CD4-positive, alpha-beta memory T cell (primary cell): ENCODE data around the gene RAD51AP1. TPM values are rescaled to one million over a fixed set of nuclear protein-coding genes. Genes with fewer than 3 reads are reported as not detected.
A peak's percentile ranks its signal among the peaks of the same experiment; 100 is the strongest.

ENCODE experiments used
- CTCF ChIA-PET: fragments of 350-600 bp; sonication (Branson Sonifier 250); formaldehyde crosslinking; loops from one replicate; lab custom pipeline; 2021; ENCODE audit warnings: inconsistent platforms; ENCODE audit not compliant: partially characterized antibody; lab: Charles Lee
- POLR2A ChIA-PET: fragments of 350-600 bp; sonication (Branson Sonifier 250); formaldehyde crosslinking; loops from one replicate; lab custom pipeline; 2021; ENCODE audit not compliant: partially characterized antibody; lab: Charles Lee
- DNase-seq, 5 donors: peaks; one replicate each; pipeline versions ENCODE4 v3.0.0 to v3.0.0-alpha.2; 2020 to 2022; ENCODE audit warnings: mixed read lengths in 1 of 5
- H3K27ac ChIP-seq: one replicate; pipeline ENCODE4 v1.7.0; 2013; ENCODE audit warnings: low read depth, low read length
- H3K27me3 ChIP-seq: 2 replicates; pipeline ENCODE4 v1.7.0; 2013; ENCODE audit warnings: mild to moderate bottlenecking, low read length, moderate library complexity; ENCODE audit not compliant: insufficient read depth
- H3K36me3 ChIP-seq: 2 replicates; pipeline ENCODE4 v1.7.0; 2013; ENCODE audit warnings: mild to moderate bottlenecking, low read length, moderate library complexity; ENCODE audit not compliant: insufficient read depth
- H3K4me1 ChIP-seq: 2 replicates; pipeline ENCODE4 v1.7.0; 2013; ENCODE audit warnings: mild to moderate bottlenecking, low read length, moderate library complexity; ENCODE audit not compliant: insufficient read depth
- H3K4me3 ChIP-seq, 2 donors: one replicate each; pipeline ENCODE4 v1.7.0; 2013; ENCODE audit warnings: low read length in 2 of 2, mild to moderate bottlenecking in 1 of 2
- H3K9me3 ChIP-seq, 2 donors: one replicate each; pipeline ENCODE4 v1.7.0; 2013; ENCODE audit warnings: low read length in 2 of 2, control low read depth in 1 of 2; ENCODE audit not compliant: control insufficient read depth in 1 of 2
- H3K27ac Mint-ChIP-seq, 7 donors: one replicate each; pipeline ENCODE4 v1.8.0; 2020 to 2021; ENCODE audit warnings: mixed read lengths in 7 of 7, mild to moderate bottlenecking in 6 of 7, inconsistent platforms in 3 of 7, moderate library complexity in 3 of 7
- H3K27me3 Mint-ChIP-seq, 2 donors: one replicate each; pipeline ENCODE4 v1.8.0; 2020 to 2021; ENCODE audit warnings: mixed read lengths in 2 of 2
- H3K36me3 Mint-ChIP-seq, 2 donors: one replicate each; pipeline ENCODE4 v1.8.0; 2020 to 2021; ENCODE audit warnings: mixed read lengths in 2 of 2, inconsistent platforms in 1 of 2, mild to moderate bottlenecking in 1 of 2
- H3K4me1 Mint-ChIP-seq, 4 donors: one replicate each; pipeline ENCODE4 v1.8.0; 2020 to 2021; ENCODE audit warnings: mixed read lengths in 4 of 4, mild to moderate bottlenecking in 1 of 4
- H3K4me3 Mint-ChIP-seq, 8 donors: one replicate each; pipeline ENCODE4 v1.8.0; 2020 to 2021; ENCODE audit warnings: mixed read lengths in 8 of 8, mild to moderate bottlenecking in 7 of 8, moderate library complexity in 6 of 8, inconsistent platforms in 3 of 8
- H3K9me3 Mint-ChIP-seq, 8 donors: one replicate each; pipeline ENCODE4 v1.8.0; 2020 to 2021; ENCODE audit warnings: mixed read lengths in 8 of 8, mild to moderate bottlenecking in 5 of 8, inconsistent platforms in 3 of 8, moderate library complexity in 1 of 8
- intact Hi-C: fragments of 100-400 bp; cut with micrococcal nuclease; formaldehyde crosslinking; loops from one replicate; pipeline ENCODE4 v1.15.1; 2023
- polyA plus RNA-seq, 2 donors: library from polyadenylated mRNA; unstranded; fragments of 300-500 nt; fragmentation: Illumina TruSeq; gene quantifications; one replicate each; pipeline ENCODE4 v1.2.3, GENCODE V29; 2021
- total RNA-seq, 2 experiments: library from RNA; stranded (reverse); gene quantifications; one replicate each; pipeline ENCODE4 v1.2.3, GENCODE V29; 2021

RAD51AP1 gene
- total and polyA plus RNA-seq, 4 experiments from 2014 or later: 0.58 to 2.9 (median 1.1) TPM

GRCh38 chr12:4557586-4557985 lies 18.9 kb downstream of the RAD51AP1 start:
- CTCF ChIA-PET: no interaction called here
- intact Hi-C loops: no loop called here

GRCh38 chr12:4558171-4558570 lies 19.5 kb downstream of the RAD51AP1 start:
- Histone ChIP-seq H3K36me3 (no peaks in the 10 kb centered on the region), H3K27ac (no peak overlapping the region), H3K4me3 (no peak overlapping the region), H3K27me3 (no peaks in the 10 kb centered on the region), H3K4me1 (no peaks in the 10 kb centered on the region), H3K9me3 (no peaks in the 10 kb centered on the region)
- Mint-ChIP-seq H3K4me1 (peaks cover 0 to 9% (median 1%) of the 10 kb centered on the region in 4 donors), H3K4me3 (no peak overlapping the region), H3K27ac (no peak overlapping the region), H3K9me3 (no peaks in the 10 kb centered on the region), H3K27me3 (peaks cover 0 to 3% of the 10 kb centered on the region in 2 donors), H3K36me3 (no peaks in the 10 kb centered on the region)
- CTCF ChIA-PET: no interaction called here
- POLR2A ChIA-PET: no interaction called here
- intact Hi-C loops: no loop called here
- no peak for DNase-seq

More at GRCh38 chr12:4557586-4557985, 18.9 kb downstream of the RAD51AP1 start:
- Mint-ChIP-seq H3K27ac (no peak overlapping the region), H3K9me3 (no peaks in the 10 kb centered on the region), H3K4me1 (peaks cover 0 to 9% (median 1%) of the 10 kb centered on the region in 4 donors), H3K27me3 (no peaks in the 10 kb centered on the region), H3K36me3 (no peaks in the 10 kb centered on the region), H3K4me3 (no peak overlapping the region)
- H3K9me3 ChIP-seq: no peaks in the 10 kb centered on the region
- no peak for DNase-seq
- no peak overlapping the region for H3K27ac ChIP-seq
- H3K4me3 ChIP-seq: no peak overlapping the region
- H3K27me3 ChIP-seq: no peaks in the 10 kb centered on the region
- H3K36me3 ChIP-seq: no peaks in the 10 kb centered on the region
- H3K4me1 ChIP-seq: no peaks in the 10 kb centered on the region
- POLR2A ChIA-PET: no interaction called here

- H3K36me3 Mint-ChIP-seq: no peaks in the 10 kb centered on the region
- POLR2A ChIA-PET: no interaction called here
- intact Hi-C loops: no loop called here
Observed at GRCh38 chr12:4562034-4562657, 23.5 kb downstream of the RAD51AP1 start, which contains the start of gene DYRK4. TSS of gene DYRK4 (plus strand) at chr12:4562208. CDS start at chr12:4562246, 38 bp downstream.

GRCh38 chr12:4563336-4563735 lies 24.6 kb downstream of the RAD51AP1 start:
- Mint-ChIP-seq H3K27ac (no peak overlapping the region), H3K36me3 (no peaks in the 10 kb centered on the region), H3K9me3 (no peaks in the 10 kb centered on the region), H3K27me3 (peaks cover 0 to 6% of the 10 kb centered on the region in 2 donors), H3K4me3 (no peak overlapping the region), H3K4me1 (peaks cover 0 to 9% (median 3%) of the 10 kb centered on the region in 4 donors)
- H3K27me3 ChIP-seq: no peaks in the 10 kb centered on the region
- H3K36me3 ChIP-seq: no peaks in the 10 kb centered on the region
- POLR2A ChIA-PET: no interaction called here
- CTCF ChIA-PET: no interaction called here
- H3K4me1 ChIP-seq: no peaks in the 10 kb centered on the region
- no peak for DNase-seq
- intact Hi-C loops: no loop called here
- no peaks in the 10 kb centered on the region for H3K9me3 ChIP-seq
- no peak overlapping the region for H3K4me3 ChIP-seq
- H3K27ac ChIP-seq: no peak overlapping the region

More at GRCh38 chr12:4562034-4562657, 23.5 kb downstream of the RAD51AP1 start, which contains the start of gene DYRK4:
- Histone ChIP-seq H3K27ac (no peak within 1 kb of the TSS), H3K36me3 (no peaks in the 10 kb centered on the region), H3K9me3 (no peaks in the 10 kb centered on the region), H3K27me3 (no peaks in the 10 kb centered on the region), H3K4me1 (no peaks in the 10 kb centered on the region), H3K4me3 (no peak within 1 kb of the TSS)
- Mint-ChIP-seq H3K4me3 (peak within 1 kb of the TSS in 2 of 8 donors; percentile 39 to 63), H3K27me3 (peaks cover 0 to 6% of the 10 kb centered on the region in 2 donors), H3K27ac (no peak within 1 kb of the TSS), H3K4me1 (peaks cover 0 to 9% (median 3%) of the 10 kb centered on the region in 4 donors), H3K9me3 (no peaks in the 10 kb centered on the region)
- no peak for DNase-seq
- CTCF ChIA-PET: interaction anchor here (0.9 kb wide), 1 partner anchor 141 kb away, joined by 8 read pairs; no protein-coding TSS in a partner anchor

GRCh38 chr12:4564818-4565217 lies 26.1 kb downstream of the RAD51AP1 start:
- Mint-ChIP-seq H3K36me3 (no peaks in the 10 kb centered on the region), H3K27me3 (peaks cover 0 to 6% of the 10 kb centered on the region in 2 donors), H3K27ac (peak overlapping the region in 4 of 7 donors; percentile 10 to 86 (median 22)), H3K9me3 (no peaks in the 10 kb centered on the region), H3K4me1 (peaks cover 0 to 9% (median 3%) of the 10 kb centered on the region in 4 donors), H3K4me3 (peak overlapping the region in 6 of 8 donors; percentile 4 to 55 (median 28))
- no peaks in the 10 kb centered on the region for H3K36me3 ChIP-seq
- intact Hi-C loops: no loop called here
- ChIA-PET CTCF (interaction anchor here (0.6 kb wide), 1 partner anchor 40 kb away, joined by 3 read pairs; no protein-coding TSS in a partner anchor), POLR2A (interaction anchor here (1.0 kb wide), 1 partner anchor 84 kb away, joined by 3 read pairs; the partner anchor contains the start of genes AKAP3 and NDUFA9)
- no peaks in the 10 kb centered on the region for H3K9me3 ChIP-seq
- no peaks in the 10 kb centered on the region for H3K27me3 ChIP-seq
- no peak overlapping the region for H3K27ac ChIP-seq
- no peak overlapping the region for H3K4me3 ChIP-seq
- DNase-seq: no peak
- H3K4me1 ChIP-seq: no peaks in the 10 kb centered on the region

- CTCF ChIA-PET: no interaction called here
- H3K9me3 Mint-ChIP-seq: no peaks in the 10 kb centered on the region
- no peak overlapping the region for H3K27ac Mint-ChIP-seq
Observed at GRCh38 chr12:4566474-4566873, 27.8 kb downstream of the RAD51AP1 start.

GRCh38 chr12:4567073-4567881 lies 28.6 kb downstream of the RAD51AP1 start:
- Mint-ChIP-seq H3K4me3 (no peak overlapping the region), H3K9me3 (no peaks in the 10 kb centered on the region), H3K4me1 (peaks cover 0 to 5% (median 2%) of the 10 kb centered on the region in 4 donors), H3K27me3 (peaks cover 0 to 6% of the 10 kb centered on the region in 2 donors), H3K27ac (no peak overlapping the region), H3K36me3 (no peaks in the 10 kb centered on the region)
- Histone ChIP-seq H3K27ac (no peak overlapping the region), H3K36me3 (no peaks in the 10 kb centered on the region), H3K9me3 (no peaks in the 10 kb centered on the region), H3K27me3 (no peaks in the 10 kb centered on the region), H3K4me1 (no peaks in the 10 kb centered on the region), H3K4me3 (no peak overlapping the region)
- no peak for DNase-seq
- intact Hi-C loops: no loop called here
- CTCF ChIA-PET: no interaction called here
- POLR2A ChIA-PET: no interaction called here

More at GRCh38 chr12:4566474-4566873, 27.8 kb downstream of the RAD51AP1 start:
- POLR2A ChIA-PET: no interaction called here
- Histone ChIP-seq H3K27me3 (no peaks in the 10 kb centered on the region), H3K4me1 (no peaks in the 10 kb centered on the region), H3K9me3 (no peaks in the 10 kb centered on the region), H3K36me3 (no peaks in the 10 kb centered on the region), H3K4me3 (no peak overlapping the region), H3K27ac (no peak overlapping the region)
- Mint-ChIP-seq H3K36me3 (no peaks in the 10 kb centered on the region), H3K4me1 (peaks cover 0 to 9% (median 3%) of the 10 kb centered on the region in 4 donors), H3K27me3 (peaks cover 0 to 6% of the 10 kb centered on the region in 2 donors), H3K4me3 (no peak overlapping the region)
- no peak for DNase-seq
- intact Hi-C loops: no loop called here
